GM12878 (cell line): Measurements from ENCODE around the gene ZNF530. TPM values are rescaled to one million over a fixed set of nuclear protein-coding genes. Genes with fewer than 3 reads are reported as not detected.

Experiments used
- ATAC-seq: fragments of 200-7000 bp; cut with Tn5 transposase; 3 replicates; pipeline ENCODE4 v1.9.1; 2020; ENCODE audit warnings: mild to moderate bottlenecking, moderate library complexity
- BruUV-seq: library from RNA; stranded (reverse); fragments of 400-500 nt; replicated peaks from 2 replicates; lab custom pipeline; 2021; lab: Mats Ljungman, UMichigan
- CTCF ChIA-PET: fragments of 300-600 bp; sonication (Branson Sonifier 250); formaldehyde crosslinking; extraction: SDS; loops from one replicate; lab custom pipeline; 2021; ENCODE audit warnings: inconsistent platforms; lab: Yijun Ruan, JAX
- POLR2A ChIA-PET: fragments of 350-600 bp; formaldehyde crosslinking; extraction: SDS; loops from one replicate; lab custom pipeline; 2021; ENCODE audit warnings: inconsistent platforms; lab: Charles Lee
- RAD21 ChIA-PET: fragments of 300-600 bp; sonication (Branson Sonifier 250); formaldehyde crosslinking; loops from one replicate; lab custom pipeline; 2023; ENCODE audit warnings: antibody characterized with exemption; ENCODE audit not compliant: unreplicated experiment; lab: Charles Lee
- SMC1A ChIA-PET: fragments of 300-600 bp; sonication (Branson Sonifier 250); formaldehyde crosslinking; loops from one replicate; lab custom pipeline; 2023; ENCODE audit not compliant: unreplicated experiment, uncharacterized antibody; lab: Charles Lee
- DNase-seq: peaks from one replicate; pipeline ENCODE4 v3.0.0-alpha.2; 2011; ENCODE audit warnings: low read depth, low spot score
- FAIRE-seq: peaks from 3 replicates; lab custom pipeline; 2011; peaks lifted over from hg19 to GRCh38; lab: Jason Lieb, UNC
- H2AFZ ChIP-seq: 2 replicates; pipeline ENCODE4 v1.6.0; 2011; ENCODE audit warnings: low read depth, low read length, control low read depth; ENCODE audit not compliant: control insufficient read depth
- H3K27ac ChIP-seq: 2 replicates; pipeline ENCODE4 v1.5.1; 2011; ENCODE audit warnings: control low read depth; ENCODE audit not compliant: control insufficient read depth, insufficient read depth
- H3K27me3 ChIP-seq, 2 experiments: replicated peaks in 1 of 2; 2 replicates each; pipeline versions ENCODE4 v1.6.0 to v1.6.1; 2011; ENCODE audit warnings: low read length in 1 of 2; ENCODE audit not compliant: control insufficient read depth in 2 of 2, insufficient read depth in 2 of 2
- H3K36me3 ChIP-seq, 2 experiments: 2 replicates each; pipeline ENCODE4 v1.5.1; 2011; ENCODE audit warnings: low read length in 1 of 2; ENCODE audit not compliant: control insufficient read depth in 2 of 2, insufficient read depth in 2 of 2
- H3K4me1 ChIP-seq: 2 replicates; pipeline ENCODE4 v1.6.1; 2011; ENCODE audit warnings: mild to moderate bottlenecking, low read length, moderate library complexity, mixed read lengths; ENCODE audit not compliant: control insufficient read depth, insufficient read depth
- H3K4me2 ChIP-seq: 2 replicates; pipeline ENCODE4 v1.6.0; 2011; ENCODE audit warnings: control low read depth; ENCODE audit not compliant: control insufficient read depth, insufficient read depth
- H3K4me3 ChIP-seq: fragments of 200-600 bp; sonication (generic); 2 replicates; pipeline ENCODE4 v1.5.1; 2016
- H3K79me2 ChIP-seq: 2 replicates; pipeline ENCODE4 v1.6.0; 2011; ENCODE audit warnings: low read length; ENCODE audit not compliant: control insufficient read depth, insufficient read depth
- H3K9ac ChIP-seq: 2 replicates; pipeline ENCODE4 v1.8.0; 2011; ENCODE audit warnings: low read length, control low read depth, mixed read lengths; ENCODE audit not compliant: control insufficient read depth, insufficient read depth
- H3K9me3 ChIP-seq: replicated peaks from 3 replicates; pipeline ENCODE4 v1.5.1; 2011; ENCODE audit warnings: mild to moderate bottlenecking, low read length; ENCODE audit not compliant: control insufficient read depth, insufficient read depth
- H4K20me1 ChIP-seq: 2 replicates; pipeline ENCODE4 v1.6.0; 2011; ENCODE audit not compliant: control insufficient read depth, insufficient read depth
- ELK1 ChIP-seq: IDR thresholded peaks from 2 replicates; pipeline ENCODE4 v1.6.1; 2012; ENCODE audit warnings: low read depth, low read length, improper control_type of control experiment
- GABPA ChIP-seq: IDR thresholded peaks from 2 replicates; pipeline ENCODE4 v1.6.1; 2014; ENCODE audit warnings: antibody characterized with exemption, low read depth, mild to moderate bottlenecking, inconsistent platforms
- IRF3 ChIP-seq: fragments of 450-650 bp; IDR thresholded peaks from 2 replicates; pipeline ENCODE4 v1.6.1; 2014; ENCODE audit warnings: mild to moderate bottlenecking
- NR2F1 ChIP-seq: fragments of 450-650 bp; conservative IDR thresholded peaks from 2 replicates; pipeline ENCODE4 v1.6.1; 2017; ENCODE audit warnings: mild to moderate bottlenecking
- POLR2AphosphoS5 ChIP-seq: IDR thresholded peaks from 2 replicates; pipeline ENCODE4 v1.6.1; 2011; ENCODE audit warnings: mild to moderate bottlenecking, low read length, inconsistent platforms
- SMAD5 ChIP-seq: IDR thresholded peaks from 2 replicates; pipeline ENCODE4 v1.6.1; 2016; ENCODE audit warnings: antibody characterized with exemption, low read depth
- ZNF274 ChIP-seq: IDR thresholded peaks from one replicate; pipeline ENCODE4 v1.8.0; 2011; ENCODE audit not compliant: insufficient read length, insufficient read depth
- WGBS: methylation state at CpG from one replicate; pipeline ENCODE4 v1.1.6; 2016; ENCODE audit warnings: low lambda C conversion rate; ENCODE audit not compliant: insufficient replicate concordance, insufficient coverage; ENCODE audit errors: missing lambda C conversion rate; 5-methylcytosine and 5-hydroxymethylcytosine counted together
- in situ Hi-C: fragments of 300-500 bp; cut with MboI; formaldehyde crosslinking; loops from 9 replicates; pipeline ENCODE4 v1.14.3; 2018; ENCODE audit warnings: mixed read lengths
- intact Hi-C: fragments of 100-400 bp; cut with micrococcal nuclease; formaldehyde crosslinking; loops from one replicate; pipeline ENCODE4 v1.14.2; 2022; ENCODE audit not compliant: unreplicated experiment
- polyA plus RNA-seq, 11 experiments: library from polyadenylated mRNA; depleted of rRNA in 4 of 11; unstranded in 6 of 11; stranded (reverse) in 5 of 11; fragments of >200 nt; fragmentation: Nextera tagmentation in 4 of 11; fragmentation: Illumina TruSeq in 1 of 11; extraction: Ambion mirVana in 4 of 11; extraction: Trizol in 1 of 11; gene quantifications; 1 replicate in 1 of 11; 2 replicates in 10 of 11; pipeline versions ENCODE4 v1.2.1 to v1.2.3, GENCODE V29; 2011 to 2016; ENCODE audit warnings: inconsistent platforms in 2 of 11, missing spikeins in 2 of 11, low read depth in 1 of 11
- total RNA-seq, 4 experiments: library from RNA; depleted of rRNA in 3 of 4; stranded (reverse); fragments of >200 nt in 3 of 4; fragmentation: Illumina TruSeq in 1 of 4; extraction: Trizol in 1 of 4; gene quantifications; 2 replicates each; pipeline versions ENCODE4 v1.2.1 to v1.2.3, GENCODE V29; 2013 to 2021

ZNF530 gene
- total and polyA plus RNA-seq, 10 of the 15 experiments (the other 5 are each of a cell fraction or from before 2014, with no cell fraction given), result 1.9 to 9.3 (median 6.6) TPM

GRCh38 chr19:57599377-57599760 lies 316 bp upstream of the ZNF530 start:
- BruUV-seq, result no TSS peak
- H2AFZ ChIP-seq, result peak overlapping the region; percentile 93
- H3K36me3 ChIP-seq, result peaks cover 0 to 1% of the 10 kb centered on the region in 2 experiments; a peak in 1 of 4 replicates
- DNase-seq, result peak; percentile 15
- no peak overlapping the region for H3K27ac ChIP-seq
- TF ChIP-seq POLR2AphosphoS5, result no peak
- TF ChIP-seq SMAD5, result no peak
- no peak for TF ChIP-seq ZNF274
- TF ChIP-seq ELK1, result no peak
- TF ChIP-seq IRF3, result no peak
- no peak for TF ChIP-seq GABPA
- TF ChIP-seq NR2F1, result peak; percentile 26; the same call in 1 of the 2 replicates
- TF ChIP-seq, all 136 proteins: peak for 1
- FAIRE-seq (no peak), ATAC-seq (no peak)
- ChIA-PET POLR2A (no interaction called here), SMC1A (no interaction called here), RAD21 (no interaction called here), CTCF (no interaction called here)
- Histone ChIP-seq H3K4me2 (peak overlapping the region; percentile 81), H3K4me1 (no peaks in the 10 kb centered on the region), H3K9ac (no peak overlapping the region), H4K20me1 (no peaks in the 10 kb centered on the region), H3K4me3 (peak overlapping the region; percentile 87), H3K9me3 (peaks cover 1% of the 10 kb centered on the region; the same call in 1 of the 3 replicates), H3K27me3 (no peaks in the 10 kb centered on the region), H3K79me2 (no peaks in the 10 kb centered on the region; the same call in 1 of the 2 replicates)
- intact Hi-C loops (no loop called here), in situ Hi-C loops (no loop called here)
- WGBS, result 55% methylated on average over 8 of the region's 8 CpGs
